Neural cell (in vitro differentiated cells): ENCODE data around the gene PER2. TPM values are rescaled to one million over a fixed set of nuclear protein-coding genes. Genes with fewer than 3 reads are reported as not detected.
A peak's percentile ranks its signal among the peaks of the same experiment; 100 is the strongest.

ENCODE experiments used
- H2AFZ ChIP-seq: fragments of 200-600, 300-800 bp; sonication (generic), shearing (Covaris generic); 2 replicates; pipeline ENCODE4 v1.6.0; 2014; ENCODE audit warnings: low read depth, mild to moderate bottlenecking, antibody characterized with exemption, low read length, moderate library complexity
- H3F3A ChIP-seq: fragments of 200-600 bp; shearing (Covaris generic); 2 replicates; pipeline ENCODE4 v1.6.1; 2016; ENCODE audit warnings: mild to moderate bottlenecking, moderate library complexity, mixed read lengths, antibody characterized with exemption, low read length; ENCODE audit not compliant: insufficient read depth, poor library complexity, severe bottlenecking
- H3K27ac ChIP-seq: fragments of 200-600, 300-800 bp; sonication (generic), shearing (Covaris generic); 2 replicates; pipeline ENCODE4 v1.5.1; 2014; ENCODE audit warnings: mild to moderate bottlenecking, low read length, moderate library complexity
- H3K27me3 ChIP-seq: fragments of 300-800, 200-600 bp; sonication (generic), shearing (Covaris generic); 2 replicates; pipeline ENCODE4 v1.6.0; 2014; ENCODE audit warnings: mild to moderate bottlenecking, low read depth, low read length, moderate library complexity; ENCODE audit not compliant: insufficient read depth
- H3K36me3 ChIP-seq: fragments of 300-800, 200-600 bp; sonication (generic), shearing (Covaris generic); 2 replicates; pipeline ENCODE4 v1.5.1; 2014; ENCODE audit warnings: mild to moderate bottlenecking, antibody characterized with exemption, low read length, moderate library complexity; ENCODE audit not compliant: insufficient read depth
- H3K4me2 ChIP-seq: fragments of 300-800, 200-600 bp; sonication (generic), shearing (Covaris generic); 2 replicates; pipeline ENCODE4 v1.6.0; 2014; ENCODE audit warnings: mild to moderate bottlenecking, low read length
- H3K4me3 ChIP-seq: fragments of 300-800, 200-600 bp; sonication (generic), shearing (Covaris generic); 2 replicates; pipeline ENCODE4 v1.5.1; 2014; ENCODE audit warnings: mild to moderate bottlenecking, low read length, moderate library complexity
- H3K79me2 ChIP-seq: fragments of 200-600 bp; shearing (Covaris generic); replicated peaks from 2 replicates; pipeline ENCODE4 v1.6.0; 2014; ENCODE audit warnings: mild to moderate bottlenecking, low read length, moderate library complexity; ENCODE audit not compliant: insufficient read depth
- H3K9ac ChIP-seq: fragments of 300-800, 200-600 bp; sonication (generic), shearing (Covaris generic); 2 replicates; pipeline ENCODE4 v1.6.1; 2016; ENCODE audit warnings: mild to moderate bottlenecking, low read length, mixed read lengths
- H3K9me2 ChIP-seq: fragments of 200-600 bp; shearing (Covaris generic); 2 replicates; pipeline ENCODE4 v1.6.1; 2016; ENCODE audit warnings: mild to moderate bottlenecking, low read length, mixed read lengths; ENCODE audit not compliant: insufficient read depth
- H3K9me3 ChIP-seq: fragments of 200-600, 300-800 bp; sonication (generic), shearing (Covaris generic); 2 replicates; pipeline ENCODE4 v1.6.1; 2016; ENCODE audit warnings: mild to moderate bottlenecking, mixed run types, low read length, moderate library complexity, mixed read lengths
- H4K20me1 ChIP-seq: fragments of 200-600 bp; shearing (Covaris generic); 2 replicates; pipeline ENCODE4 v1.6.1; 2016; ENCODE audit warnings: mild to moderate bottlenecking, mixed run types; ENCODE audit not compliant: insufficient read depth
- RAD21 ChIP-seq: fragments of 450-650 bp; conservative IDR thresholded peaks from 2 replicates; pipeline ENCODE4 v1.6.1; 2014; ENCODE audit warnings: antibody characterized with exemption, mild to moderate bottlenecking, moderate library complexity
- REST ChIP-seq: IDR thresholded peaks from 2 replicates; pipeline ENCODE4 v1.6.1; 2012; ENCODE audit warnings: borderline replicate concordance
- polyA plus RNA-seq: library from polyadenylated mRNA; depleted of rRNA; stranded (reverse); fragments of >200 nt; gene quantifications from 2 replicates; pipeline ENCODE4 v1.2.3, GENCODE V29; 2014

The PER2 gene
- polyA plus RNA-seq, 1 donor from 2014 or later = 3.2 TPM

GRCh38 chr2:238202326-238203093 lies 85.9 kb downstream of the PER2 start:
- Histone ChIP-seq H4K20me1 (peaks cover 3% of the 10 kb centered on the region), H3K27me3 (no peaks in the 10 kb centered on the region), H3F3A (no peaks in the 10 kb centered on the region), H3K27ac (peak overlapping the region; percentile 65), H3K9me3 (no peaks in the 10 kb centered on the region), H3K4me2 (peak overlapping the region; percentile 81), H3K9me2 (no peaks in the 10 kb centered on the region), H3K4me3 (peak overlapping the region; percentile 84), H3K9ac (peak overlapping the region; percentile 80), H3K36me3 (no peaks in the 10 kb centered on the region), H2AFZ (no peak overlapping the region), H3K79me2 (peaks cover 55% of the 10 kb centered on the region)
- TF ChIP-seq REST (peak; percentile 34), RAD21 (no peak)

Other genes starting within 250 kb of the PER2 start
- 15.9 and 16.4 TPM in 2 replicates for gene SCLY, start 227.6 kb downstream of the PER2 start, polyA plus RNA-seq
- 0.14 and 0.69 TPM in 2 replicates for gene ESPNL, start 188.3 kb downstream of the PER2 start, polyA plus RNA-seq
- gene KLHL30, start 149.9 kb downstream of the PER2 start, polyA plus RNA-seq = not detected in 2 replicates
- gene ERFE, start 129.6 kb downstream of the PER2 start, polyA plus RNA-seq = 0.32 TPM in 1 of 2 replicates, not detected in the other
- 78.5 and 82.6 TPM in 2 replicates for gene ILKAP, start 84.9 kb downstream of the PER2 start, polyA plus RNA-seq
- 236 and 237 TPM in 2 replicates for gene HES6, start 48.6 kb downstream of the PER2 start, polyA plus RNA-seq
- 11.9 and 12.5 TPM in 2 replicates for gene TRAF3IP1, start 31.9 kb upstream of the PER2 start, polyA plus RNA-seq
- gene ASB1, start 138.3 kb upstream of the PER2 start, polyA plus RNA-seq = 13.7 and 18.7 TPM in 2 replicates